Right ventricle myocardium inferior (tissue), 1 donor: ENCODE measurements around the gene GNAT2. TPM values are rescaled to one million over a fixed set of nuclear protein-coding genes. Genes with fewer than 3 reads are reported as not detected.

Source experiments
- ATAC-seq: fragments of 200-7000 bp; cut with Tn5 transposase; one replicate; pipeline ENCODE4 v1.9.1; 2020; ENCODE audit warnings: mild to moderate bottlenecking, moderate library complexity
- DNase-seq: peaks from one replicate; pipeline ENCODE4 v3.0.0; 2021; ENCODE audit errors: missing footprints
- intact Hi-C: fragments of 100-400 bp; cut with DNase I; formaldehyde crosslinking; loops from one replicate; pipeline ENCODE4 v1.11.0; 2022
- total RNA-seq: library from RNA; stranded (reverse); fragmentation: NEBNext Ultra II Directional; extraction: Animal tissue kit (Norgen Biotek cat#: 25700); gene quantifications from one replicate; pipeline ENCODE4 v1.2.1, GENCODE V29; 2021
- donor health status: DM: no; HTN: yes; CAD: no; lungs with severe emphysema.

Gene GNAT2
- total RNA-seq, 1 donor from 2014 or later, result not detected

- DNase-seq, result no peak
- intact Hi-C loops, result loop anchor here (2.0 kb wide), 1 partner anchor 74 kb away; no protein-coding TSS in a partner anchor
- peak; percentile 40 for ATAC-seq
These were observed 980 bp upstream of the GNAT2 start for GRCh38 chr1:109620401-109620791.

GRCh38 chr1:109618661-109619575 is 498 bp downstream of the GNAT2 start:
- intact Hi-C loops, result loop anchor here (5.0 kb wide), 1 partner anchor 42 kb away; no protein-coding TSS in a partner anchor
- no peak for ATAC-seq
- no peak for DNase-seq

DNA sequence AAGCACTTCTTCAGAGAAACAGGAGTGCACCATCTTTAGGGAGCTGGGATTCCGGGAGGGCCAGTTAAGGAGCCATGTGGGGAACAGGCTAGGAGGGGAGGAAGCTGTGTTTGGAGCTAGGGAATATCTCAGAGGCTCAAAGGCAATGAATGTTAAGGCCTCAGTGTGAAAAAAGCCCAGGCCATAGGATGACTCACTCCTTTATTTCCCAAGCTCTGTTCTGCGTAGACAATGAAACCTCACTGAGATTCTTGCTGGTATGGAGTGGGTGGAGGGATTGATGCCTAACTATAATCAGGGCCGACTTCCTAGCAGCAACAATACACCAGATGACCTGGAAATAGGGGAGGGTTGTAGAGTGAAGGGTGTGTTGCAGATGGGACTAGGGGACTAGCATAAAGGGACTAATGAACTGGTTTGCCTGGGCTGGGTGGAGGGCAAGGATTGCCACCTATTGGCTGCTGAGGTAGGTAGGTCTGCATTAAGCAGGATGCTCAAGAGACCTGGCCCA is 2.1 kb downstream of the GNAT2 start:
- DNase-seq, result no peak
- ATAC-seq, result no peak
- intact Hi-C loops, result loop anchor here (5.0 kb wide), 1 partner anchor 40 kb away; no protein-coding TSS in a partner anchor

- intact Hi-C loops, result loop anchor here (5.0 kb wide), 1 partner anchor 39 kb away; no protein-coding TSS in a partner anchor
- ATAC-seq (no peak), DNase-seq (no peak)
These were observed 3.0 kb downstream of the GNAT2 start for GRCh38 chr1:109616391-109616790.

- ATAC-seq (no peak), DNase-seq (no peak)
- intact Hi-C loops, result loop anchor here (5.0 kb wide), 1 partner anchor 39 kb away; no protein-coding TSS in a partner anchor
These were observed 3.5 kb downstream of the GNAT2 start for GRCh38 chr1:109615879-109616278.

DNA sequence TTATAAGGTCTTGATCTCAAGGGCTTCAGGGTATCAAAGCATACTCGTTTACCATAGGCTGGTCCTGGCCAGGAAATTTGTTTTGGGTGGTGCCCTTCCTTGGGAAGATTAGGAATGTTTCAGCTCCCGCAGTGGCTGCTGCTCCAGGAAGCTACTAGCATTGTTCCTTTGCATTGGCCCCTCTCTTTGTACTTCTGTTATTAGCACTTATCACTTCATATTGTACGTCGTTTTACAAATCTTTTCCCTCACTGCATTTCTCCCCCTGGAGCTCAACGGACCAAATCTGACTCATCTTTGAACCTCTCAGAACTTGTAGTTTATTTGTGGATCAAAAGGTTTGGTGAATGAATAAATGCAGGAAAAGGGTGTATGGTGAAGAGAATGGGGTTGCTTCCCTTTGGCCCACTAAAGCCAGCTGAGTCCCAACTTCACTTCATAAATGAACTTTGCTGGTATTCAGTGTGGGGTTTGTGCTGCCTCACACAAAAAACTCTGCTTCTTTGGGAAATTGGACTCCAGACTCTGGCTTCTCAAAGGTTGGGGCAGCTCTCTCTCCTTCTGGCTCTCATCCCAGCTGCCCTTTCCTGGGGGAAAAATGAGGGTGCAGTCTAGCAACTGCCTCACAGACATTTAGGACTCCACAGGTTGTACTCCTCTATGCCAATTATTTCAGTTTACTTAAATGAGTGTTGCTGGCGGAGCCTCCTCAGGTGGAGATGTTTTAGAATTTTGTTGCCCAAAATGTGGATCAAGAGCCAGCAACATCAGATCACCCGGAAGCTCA is 5.9 kb downstream of the GNAT2 start:
- DNase-seq (no peak), ATAC-seq (no peak)
- intact Hi-C loops, result no loop called here

DNA sequence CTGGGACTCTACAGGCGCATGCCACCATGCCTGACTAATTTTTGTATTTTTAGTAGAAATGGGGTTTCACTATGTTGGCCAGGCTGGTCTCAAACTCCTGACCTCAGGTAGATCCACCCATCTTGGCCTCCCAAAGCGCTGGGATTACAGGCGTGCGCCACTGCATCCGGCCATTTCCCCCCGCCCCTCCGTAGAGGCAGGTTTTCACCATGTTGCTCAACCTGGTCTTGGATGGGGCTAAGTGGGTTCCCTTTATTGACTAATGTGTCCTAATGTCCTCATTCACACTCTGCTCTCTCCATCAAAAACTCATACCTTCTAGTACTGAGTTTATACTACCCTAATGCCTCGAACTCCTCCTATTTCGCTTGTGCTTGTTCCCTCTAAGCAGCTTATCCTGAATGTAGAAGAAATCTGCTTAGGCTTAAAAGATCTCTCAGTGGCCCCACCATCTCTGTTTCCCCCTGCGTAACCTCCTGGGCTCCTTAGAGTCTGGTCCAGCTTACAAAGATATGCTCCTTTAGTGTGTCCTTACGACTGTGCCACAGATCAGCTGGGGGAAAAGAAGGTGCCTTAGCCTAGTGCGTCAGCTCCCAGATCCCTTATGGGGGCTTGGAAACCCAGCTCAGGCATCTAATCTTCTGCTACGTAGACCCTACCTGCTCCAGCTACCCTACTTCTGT is 8.0 kb downstream of the GNAT2 start:
- DNase-seq (no peak), ATAC-seq (no peak)
- intact Hi-C loops, result no loop called here

DNA sequence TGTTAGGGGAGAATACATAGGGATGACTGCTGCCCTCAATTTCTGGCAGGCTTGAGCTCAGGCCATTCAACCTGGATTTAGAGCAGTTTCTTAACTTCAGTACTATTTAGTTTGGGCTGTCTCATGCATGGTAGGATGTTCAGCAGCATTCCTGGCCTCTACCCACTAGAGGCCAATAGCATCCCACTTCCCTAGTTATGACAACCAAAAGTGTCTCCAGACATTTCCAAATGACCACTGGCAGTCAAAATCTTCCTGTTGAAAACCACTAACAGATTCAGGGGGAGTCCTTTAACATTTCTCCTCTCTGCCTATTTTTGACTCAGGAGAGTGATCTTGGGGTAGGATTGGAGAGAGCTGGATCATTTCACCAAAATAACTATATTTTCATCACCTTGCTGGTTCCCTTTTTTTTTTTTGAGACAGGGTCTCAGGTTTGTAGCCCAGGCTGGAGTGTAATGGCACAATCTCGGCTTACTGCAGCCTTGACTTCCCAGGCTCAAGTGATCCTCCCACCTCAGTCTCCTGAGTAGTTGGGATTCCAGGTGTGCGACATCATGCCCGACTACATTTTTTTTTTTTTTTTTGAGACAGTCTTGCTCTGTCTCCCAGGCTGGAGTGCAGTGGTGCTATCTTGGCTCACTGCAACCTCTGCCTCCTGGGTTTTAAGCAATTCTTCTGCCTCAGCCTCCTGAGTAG is 8.7 kb downstream of the GNAT2 start:
- intact Hi-C loops, result no loop called here
- DNase-seq, result no peak
- no peak for ATAC-seq

- DNase-seq (no peak), ATAC-seq (no peak)
- intact Hi-C loops, result no loop called here
These were observed 9.5 kb downstream of the GNAT2 start for GRCh38 chr1:109609881-109610280.

GRCh38 chr1:109605381-109605780 is 14.0 kb downstream of the GNAT2 start:
- intact Hi-C loops, result no loop called here
- no peak for DNase-seq
- no peak for ATAC-seq

DNA sequence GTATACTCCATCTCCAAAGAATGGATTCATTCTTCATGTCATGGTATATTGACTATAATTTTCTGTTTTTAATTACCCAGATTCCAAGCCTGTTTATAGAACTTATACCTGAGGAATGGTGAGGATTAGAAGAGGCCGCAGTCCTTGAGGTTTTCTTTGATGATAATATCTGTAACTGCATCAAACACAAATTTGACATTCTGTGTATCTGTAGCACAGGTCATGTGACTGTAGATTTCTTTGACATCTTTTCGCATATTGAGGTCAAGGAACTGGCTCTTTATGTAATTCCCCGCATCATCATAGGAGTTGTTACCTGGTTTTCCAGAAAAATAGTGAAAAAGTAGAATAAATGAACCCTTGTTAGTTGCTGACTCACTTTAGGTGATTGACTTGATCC is 16.2 kb downstream of the GNAT2 start:
- intact Hi-C loops, result no loop called here
- no peak for ATAC-seq
- no peak for DNase-seq

GRCh38 chr1:109598655-109599054 is 20.8 kb downstream of the GNAT2 start:
- no peak for DNase-seq
- intact Hi-C loops, result loop anchor here (2.0 kb wide), 1 partner anchor 20 kb away; no protein-coding TSS in a partner anchor
- ATAC-seq, result no peak

DNA sequence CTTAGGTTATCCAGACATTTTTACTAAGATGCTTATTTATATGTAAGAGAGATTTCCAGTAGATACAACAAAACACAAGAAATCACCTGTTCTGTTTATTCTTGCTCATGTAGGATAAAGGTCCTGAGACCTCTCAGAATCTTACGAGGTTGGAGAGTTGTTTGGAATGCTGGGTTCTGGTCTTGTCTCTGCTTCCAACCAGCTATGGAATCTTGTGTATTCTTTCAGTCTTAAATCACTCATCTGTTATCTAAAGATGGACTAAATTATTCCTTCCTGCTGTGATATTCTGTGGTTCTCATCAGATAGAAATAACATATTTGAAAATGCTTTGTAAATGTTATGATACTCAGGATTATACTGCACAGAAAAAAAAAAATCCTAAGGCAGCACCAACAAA is 21.3 kb downstream of the GNAT2 start:
- ATAC-seq (no peak), DNase-seq (no peak)
- intact Hi-C loops, result loop anchor here (2.0 kb wide), 1 partner anchor 19 kb away; no protein-coding TSS in a partner anchor

DNA sequence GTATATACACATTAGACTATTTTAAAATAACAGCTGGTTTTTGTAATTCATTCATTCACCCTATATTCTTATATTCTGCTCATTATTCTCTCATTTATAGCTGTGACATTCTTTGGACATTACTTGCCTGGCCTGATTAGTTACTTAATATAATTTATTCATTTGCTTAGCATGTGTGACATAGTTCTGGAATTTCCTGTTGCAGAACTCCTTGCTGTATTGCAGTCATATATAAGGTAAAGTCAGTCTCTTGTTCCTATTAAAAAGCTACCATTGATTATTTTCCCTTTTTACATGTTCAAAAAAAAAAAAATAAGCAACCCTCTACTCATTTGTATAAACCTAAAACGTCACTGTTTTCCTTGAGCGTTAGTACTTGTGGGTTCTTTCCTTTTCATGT is 23.9 kb downstream of the GNAT2 start:
- no peak for DNase-seq
- intact Hi-C loops, result no loop called here
- no peak for ATAC-seq

GRCh38 chr1:109592916-109593315 is 26.5 kb downstream of the GNAT2 start:
- intact Hi-C loops, result no loop called here
- ATAC-seq, result no peak

DNA sequence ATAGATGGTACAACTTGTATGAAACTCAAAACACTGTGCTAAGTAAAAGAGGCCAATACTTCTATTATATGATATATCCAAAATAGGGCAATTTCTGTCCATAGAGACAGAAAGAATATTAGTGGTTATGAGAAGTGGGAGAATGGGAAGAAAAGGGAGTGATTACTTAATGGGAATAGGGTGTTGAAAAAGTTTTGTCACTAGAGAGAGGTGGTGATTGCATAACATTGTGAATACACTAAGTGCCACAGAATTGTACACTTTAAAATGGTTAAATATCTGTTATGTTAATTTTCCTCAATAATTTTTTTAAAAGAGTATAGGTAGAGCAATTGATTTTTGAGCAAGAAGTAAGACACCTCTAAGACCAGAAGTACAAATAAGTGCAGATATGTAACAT is 29.7 kb downstream of the GNAT2 start:
- no peak for DNase-seq
- intact Hi-C loops, result no loop called here

More at GRCh38 chr1:109592916-109593315, 26.5 kb downstream of the GNAT2 start:
- no peak for DNase-seq

GRCh38 chr1:109589177-109589576 is 30.2 kb downstream of the GNAT2 start:
- intact Hi-C loops, result no loop called here
- ATAC-seq, result no peak
- DNase-seq, result no peak

More for the DNA sequence above, 29.7 kb downstream of the GNAT2 start:
- no peak for ATAC-seq

GRCh38 chr1:109586055-109586454 is 33.4 kb downstream of the GNAT2 start:
- intact Hi-C loops, result no loop called here
- DNase-seq, result no peak
- no peak for ATAC-seq
